Caki2 (cell line): Measurements from ENCODE around the gene DNAJC18. TPM values are rescaled to one million over a fixed set of nuclear protein-coding genes. Genes with fewer than 3 reads are reported as not detected.
"Not testable (repeated sequence)": the region's sequence is repeated elsewhere in the genome, so short reads cannot be mapped to it uniquely, and the experiment has no call there.

ENCODE experiments used
- DNase-seq: peaks from one replicate; pipeline ENCODE4 v3.0.0-alpha.2; 2015; ENCODE audit warnings: low read depth
- in situ Hi-C: cut with HindIII; loops from 2 replicates; pipeline ENCODE4 v1.10.0; 2016; ENCODE audit warnings: low sequenced_read_pairs, low pct_unique_long_range_greater_than_20kb, mixed read lengths
- total RNA-seq: library from RNA; depleted of rRNA; stranded (reverse); fragments of >200 nt; shearing (Covaris generic); gene quantifications from 2 replicates; pipeline ENCODE4 v1.2.3, GENCODE V29; 2014; ENCODE audit warnings: low replicate concordance

DNAJC18 gene
- total RNA-seq, 1 experiment from 2014 or later = 3.3 TPM

GRCh38 chr5:139394654-139395566 is 44.4 kb downstream of the DNAJC18 start, which contains the start of gene PROB1:
TSS of gene PROB1 (minus strand) at chr5:139395104. CDS start at chr5:139395081, 23 bp downstream.
- in situ Hi-C loops = no loop called here

GRCh38 chr5:139394123-139394653 is 45.1 kb downstream of the DNAJC18 start:
- in situ Hi-C loops = no loop called here
- no peak for DNase-seq

More at GRCh38 chr5:139394654-139395566, 44.4 kb downstream of the DNAJC18 start, which contains the start of gene PROB1:
- no peak for DNase-seq

- in situ Hi-C loops = no loop called here
- no peak for DNase-seq
These were observed 45.7 kb downstream of the DNAJC18 start for GRCh38 chr5:139393497-139394122.

GRCh38 chr5:139392678-139393496 is 46.4 kb downstream of the DNAJC18 start:
- no peak for DNase-seq
- in situ Hi-C loops = no loop called here

- in situ Hi-C loops = no loop called here
- DNase-seq = no peak
These were observed 47.0 kb downstream of the DNAJC18 start for GRCh38 chr5:139392324-139392677.

- in situ Hi-C loops = no loop called here
These were observed 47.6 kb downstream of the DNAJC18 start for GRCh38 chr5:139391570-139392323.

GRCh38 chr5:139390639-139391569 is 48.4 kb downstream of the DNAJC18 start:
- DNase-seq = no peak
- in situ Hi-C loops = no loop called here

More at GRCh38 chr5:139391570-139392323, 47.6 kb downstream of the DNAJC18 start:
- DNase-seq = no peak

GRCh38 chr5:139389701-139390638 is 49.4 kb downstream of the DNAJC18 start, which contains the start of gene MZB1:
TSS of gene MZB1 (minus strand) at chr5:139389913. CDS start at chr5:139389856, 57 bp downstream.
- no peak for DNase-seq
- in situ Hi-C loops = no loop called here

GRCh38 chr5:139388198-139388821 is 51.0 kb downstream of the DNAJC18 start:
- no peak for DNase-seq
- in situ Hi-C loops = no loop called here

GRCh38 chr5:139387611-139388197 is 51.6 kb downstream of the DNAJC18 start:
- DNase-seq = no peak
- in situ Hi-C loops = no loop called here

GRCh38 chr5:139386956-139387355 is 52.4 kb downstream of the DNAJC18 start:
- in situ Hi-C loops, DNase-seq: not testable (repeated sequence)

- in situ Hi-C loops = no loop called here
- DNase-seq = no peak
These were observed 53.3 kb downstream of the DNAJC18 start for GRCh38 chr5:139386050-139386438.

- in situ Hi-C loops = no loop called here
- no peak for DNase-seq
These were observed 54.0 kb downstream of the DNAJC18 start for GRCh38 chr5:139385061-139386049.

GRCh38 chr5:139384591-139385051 is 54.7 kb downstream of the DNAJC18 start:
- no peak for DNase-seq

More at GRCh38 chr5:139384591-139385051, 54.7 kb downstream of the DNAJC18 start:
- in situ Hi-C loops = no loop called here
